ENCODE data around the gene GPR150. TPM values are rescaled to one million over a fixed set of nuclear protein-coding genes. Genes with fewer than 3 reads are reported as not detected.
A peak's percentile ranks its signal among the peaks of the same experiment; 100 is the strongest.

GPR150 gene
- 1 to 10 TPM; 3.3 to 6.0 TPM for total RNA-seq

- peaks cover 65% of the 10 kb centered on the region for H3K4me1 ChIP-seq
- no peaks in the 10 kb centered on the region for H3K36me3 ChIP-seq (replicated peaks in 1 of 2; ENCODE audit: insufficient read depth in 1 of 2, low read depth in 2 of 2)
- H3K4me3 ChIP-seq: peak within 1 kb of the TSS; percentile 35 to 61
- intact Hi-C loops (cut with DNase I): no loop called here
- 0 to 1% methylated on average over 31 to 83 of the region's 85 CpGs for WGBS, 2 donors
- H3K27me3 ChIP-seq: no peaks in the 10 kb centered on the region
- ATAC-seq (peak; percentile 63), DNase-seq (peak; percentile 74 to 82 (median 80))
- TF ChIP-seq POLR2A (IDR thresholded peaks at IDR 0.05) (peak; percentile 61 to 64 (median 62)), CTCF (IDR thresholded peaks at IDR 0.05) (peak in 4 of 7 experiments; percentile 12 to 30 (median 20))
- peak within 1 kb of the TSS; percentile 92 to 99 (median 97) for H3K27ac ChIP-seq
- no peaks in the 10 kb centered on the region for H3K9me3 ChIP-seq
Measured at GRCh38 chr5:95620030-95620869, at the start of gene GPR150. Gene GPR150, plus strand, starts transcription at chr5:95620087. Its CDS starts 189 bp downstream, at chr5:95620276.

- ATAC-seq (no peak), DNase-seq (no peak)
- Histone ChIP-seq H3K27me3 (no peaks in the 10 kb centered on the region), H3K9me3 (no peaks in the 10 kb centered on the region), H3K36me3 (replicated peaks in 1 of 2; ENCODE audit: insufficient read depth in 1 of 2, low read depth in 2 of 2) (no peaks in the 10 kb centered on the region), H3K4me3 (no peak overlapping the region), H3K27ac (no peak overlapping the region), H3K4me1 (no peaks in the 10 kb centered on the region)
- TF ChIP-seq CTCF (IDR thresholded peaks at IDR 0.05): no peak
- no peak for TF ChIP-seq POLR2A (IDR thresholded peaks at IDR 0.05)
- intact Hi-C loops (cut with DNase I): no loop called here
- 91 to 95% methylated on average over 2 of the region's 2 CpGs for WGBS, 2 donors
Measured at GRCh38 chr5:95572016-95572415, 47.9 kb upstream of the GPR150 start.

- intact Hi-C loops (cut with DNase I): no loop called here
Measured at GRCh38 chr5:95581576-95581975, 38.3 kb upstream of the GPR150 start.

GRCh38 chr5:95583992-95584391 lies 35.9 kb upstream of the GPR150 start:
- no peaks in the 10 kb centered on the region for H3K9me3 ChIP-seq
- ATAC-seq: no peak
- no peaks in the 10 kb centered on the region for H3K27me3 ChIP-seq
- H3K36me3 ChIP-seq (replicated peaks in 1 of 2; ENCODE audit: insufficient read depth in 1 of 2, low read depth in 2 of 2): no peaks in the 10 kb centered on the region
- no peak overlapping the region for H3K4me3 ChIP-seq
- intact Hi-C loops (cut with DNase I): no loop called here
- DNase-seq: no peak
- WGBS, 2 donors: 95 to 97% methylated on average over 1 of the region's 1 CpG
- no peak overlapping the region for H3K27ac ChIP-seq
- TF ChIP-seq CTCF (IDR thresholded peaks at IDR 0.05) (no peak), POLR2A (IDR thresholded peaks at IDR 0.05) (no peak)
- no peaks in the 10 kb centered on the region for H3K4me1 ChIP-seq

More at GRCh38 chr5:95581576-95581975, 38.3 kb upstream of the GPR150 start:
- no peaks in the 10 kb centered on the region for H3K36me3 ChIP-seq (replicated peaks in 1 of 2; ENCODE audit: insufficient read depth in 1 of 2, low read depth in 2 of 2)
- ATAC-seq (no peak), DNase-seq (no peak)
- no peaks in the 10 kb centered on the region for H3K4me1 ChIP-seq
- H3K27ac ChIP-seq: no peak overlapping the region
- H3K9me3 ChIP-seq: no peaks in the 10 kb centered on the region
- TF ChIP-seq POLR2A (IDR thresholded peaks at IDR 0.05) (no peak), CTCF (IDR thresholded peaks at IDR 0.05) (no peak)
- 91 to 99% methylated on average over 2 of the region's 2 CpGs for WGBS, 2 donors
- no peak overlapping the region for H3K4me3 ChIP-seq
- H3K27me3 ChIP-seq: no peaks in the 10 kb centered on the region

All from body of pancreas (tissue), 4 donors.